ENCODE measurements around the gene TAF1C. TPM values are rescaled to one million over a fixed set of nuclear protein-coding genes. Genes with fewer than 3 reads are reported as not detected.
A peak's percentile ranks its signal among the peaks of the same experiment; 100 is the strongest.
"Not testable (repeated sequence)": the region's sequence is repeated elsewhere in the genome, so short reads cannot be mapped to it uniquely, and the experiment has no call there.

TAF1C gene
- total RNA-seq, 2 experiments from 2014 or later = 53.4 to 62.3 TPM

- H3K4me3 Mint-ChIP-seq = no peak overlapping the region
- H3K9me3 Mint-ChIP-seq (ENCODE audit: insufficient read depth) = no peaks in the 10 kb centered on the region
- ATAC-seq = no peak
- H3K27ac Mint-ChIP-seq = no peak overlapping the region
- ChIA-PET CTCF (no interaction called here), POLR2A (no interaction called here)
- H3K36me3 Mint-ChIP-seq (ENCODE audit: low read depth) = no peaks in the 10 kb centered on the region
- DNase-seq = no peak
- no peaks in the 10 kb centered on the region for H3K27me3 Mint-ChIP-seq (ENCODE audit: low read depth)
- no peaks in the 10 kb centered on the region for H3K4me1 Mint-ChIP-seq (ENCODE audit: low read depth)
These were observed 19.3 kb upstream of the TAF1C start for GRCh38 chr16:84205976-84206691.

GRCh38 chr16:84205123-84205522 is 18.3 kb upstream of the TAF1C start:
- H3K36me3 Mint-ChIP-seq (ENCODE audit: low read depth); POLR2A ChIA-PET; DNase-seq; H3K9me3 Mint-ChIP-seq (ENCODE audit: insufficient read depth); H3K27me3 Mint-ChIP-seq (ENCODE audit: low read depth); H3K4me1 Mint-ChIP-seq (ENCODE audit: low read depth); H3K4me3 Mint-ChIP-seq; ATAC-seq; H3K27ac Mint-ChIP-seq; CTCF ChIA-PET: not testable (repeated sequence)

GRCh38 chr16:84204551-84204950 is 17.7 kb upstream of the TAF1C start:
- H3K9me3 Mint-ChIP-seq (ENCODE audit: insufficient read depth); POLR2A ChIA-PET; H3K36me3 Mint-ChIP-seq (ENCODE audit: low read depth); H3K4me3 Mint-ChIP-seq; H3K27ac Mint-ChIP-seq; H3K4me1 Mint-ChIP-seq (ENCODE audit: low read depth); CTCF ChIA-PET; H3K27me3 Mint-ChIP-seq (ENCODE audit: low read depth); ATAC-seq; DNase-seq: not testable (repeated sequence)

GRCh38 chr16:84199861-84200260 is 13.0 kb upstream of the TAF1C start:
- no peaks in the 10 kb centered on the region for H3K36me3 Mint-ChIP-seq (ENCODE audit: low read depth)
- ATAC-seq (no peak), DNase-seq (no peak)
- POLR2A ChIA-PET = no interaction called here
- no peaks in the 10 kb centered on the region for H3K9me3 Mint-ChIP-seq (ENCODE audit: insufficient read depth)
- H3K4me3 Mint-ChIP-seq = no peak overlapping the region
- no peaks in the 10 kb centered on the region for H3K4me1 Mint-ChIP-seq (ENCODE audit: low read depth)
- no peak overlapping the region for H3K27ac Mint-ChIP-seq
- CTCF ChIA-PET = interaction anchor here (1.3 kb wide), 1 partner anchor 13 kb away, joined by 4 read pairs; the partner anchor contains the start of gene TAF1C
- H3K27me3 Mint-ChIP-seq (ENCODE audit: low read depth) = peaks cover 2% of the 10 kb centered on the region

GRCh38 chr16:84199097-84199496 is 12.2 kb upstream of the TAF1C start:
- DNase-seq = no peak
- H3K9me3 Mint-ChIP-seq (ENCODE audit: insufficient read depth) = no peaks in the 10 kb centered on the region
- ATAC-seq = no peak
- POLR2A ChIA-PET = no interaction called here
- no peak overlapping the region for H3K27ac Mint-ChIP-seq
- no peaks in the 10 kb centered on the region for H3K36me3 Mint-ChIP-seq (ENCODE audit: low read depth)
- peaks cover 7% of the 10 kb centered on the region for H3K4me1 Mint-ChIP-seq (ENCODE audit: low read depth)
- peaks cover 2% of the 10 kb centered on the region for H3K27me3 Mint-ChIP-seq (ENCODE audit: low read depth)
- H3K4me3 Mint-ChIP-seq = no peak overlapping the region
- CTCF ChIA-PET = no interaction called here

- Mint-ChIP-seq H3K27ac (peak overlapping the region; percentile 15), H3K4me3 (no peak overlapping the region), H3K36me3 (ENCODE audit: low read depth) (no peaks in the 10 kb centered on the region), H3K9me3 (ENCODE audit: insufficient read depth) (no peaks in the 10 kb centered on the region), H3K4me1 (ENCODE audit: low read depth) (peaks cover 14% of the 10 kb centered on the region), H3K27me3 (ENCODE audit: low read depth) (peaks cover 2% of the 10 kb centered on the region)
- DNase-seq (no peak), ATAC-seq (no peak)
- CTCF ChIA-PET = no interaction called here
- POLR2A ChIA-PET = no interaction called here
These were observed 11.5 kb upstream of the TAF1C start for GRCh38 chr16:84198401-84198800.

GRCh38 chr16:84197466-84198128 is 10.7 kb upstream of the TAF1C start:
- Mint-ChIP-seq H3K9me3 (ENCODE audit: insufficient read depth) (no peaks in the 10 kb centered on the region), H3K27ac (no peak overlapping the region), H3K36me3 (ENCODE audit: low read depth) (no peaks in the 10 kb centered on the region), H3K4me3 (no peak overlapping the region), H3K27me3 (ENCODE audit: low read depth) (peaks cover 2% of the 10 kb centered on the region), H3K4me1 (ENCODE audit: low read depth) (peaks cover 20% of the 10 kb centered on the region)
- POLR2A ChIA-PET = no interaction called here
- no peak for ATAC-seq
- CTCF ChIA-PET = no interaction called here
- no peak for DNase-seq

- DNase-seq = no peak
- no peak for ATAC-seq
- no peak overlapping the region for H3K4me3 Mint-ChIP-seq
- H3K36me3 Mint-ChIP-seq (ENCODE audit: low read depth) = no peaks in the 10 kb centered on the region
- POLR2A ChIA-PET = no interaction called here
- peaks cover 2% of the 10 kb centered on the region for H3K27me3 Mint-ChIP-seq (ENCODE audit: low read depth)
- H3K9me3 Mint-ChIP-seq (ENCODE audit: insufficient read depth) = no peaks in the 10 kb centered on the region
- CTCF ChIA-PET = interaction anchor here (1.5 kb wide), 1 partner anchor 10 kb away, joined by 5 read pairs; the partner anchor contains the start of gene TAF1C
- peaks cover 20% of the 10 kb centered on the region for H3K4me1 Mint-ChIP-seq (ENCODE audit: low read depth)
- H3K27ac Mint-ChIP-seq = peak overlapping the region; percentile 19
These were observed 10.0 kb upstream of the TAF1C start for GRCh38 chr16:84196727-84197394.

- no peak for DNase-seq
- no peak overlapping the region for H3K27ac Mint-ChIP-seq
- H3K4me1 Mint-ChIP-seq (ENCODE audit: low read depth) = peaks cover 20% of the 10 kb centered on the region
- H3K9me3 Mint-ChIP-seq (ENCODE audit: insufficient read depth) = no peaks in the 10 kb centered on the region
- H3K36me3 Mint-ChIP-seq (ENCODE audit: low read depth) = no peaks in the 10 kb centered on the region
- ChIA-PET POLR2A (no interaction called here), CTCF (interaction anchor here (1.5 kb wide), 1 partner anchor 9 kb away, joined by 5 read pairs; the partner anchor contains the start of gene TAF1C)
- H3K27me3 Mint-ChIP-seq (ENCODE audit: low read depth) = peaks cover 2% of the 10 kb centered on the region
- no peak overlapping the region for H3K4me3 Mint-ChIP-seq
- no peak for ATAC-seq
These were observed 9.2 kb upstream of the TAF1C start for GRCh38 chr16:84196101-84196500.

GRCh38 chr16:84195201-84196093 is 8.6 kb upstream of the TAF1C start:
- CTCF ChIA-PET = interaction anchor here (0.6 to 1.5 kb wide), 5 partner anchors 8 to 311 kb away, joined by 3 to 5 read pairs (median 3); partner anchors contain the start of gene TAF1C

GRCh38 chr16:84194470-84195200 is 7.8 kb upstream of the TAF1C start:
- Mint-ChIP-seq H3K4me3 (peak overlapping the region; percentile 48), H3K9me3 (ENCODE audit: insufficient read depth) (no peaks in the 10 kb centered on the region), H3K27me3 (ENCODE audit: low read depth) (peaks cover 2% of the 10 kb centered on the region), H3K4me1 (ENCODE audit: low read depth) (peaks cover 20% of the 10 kb centered on the region), H3K36me3 (ENCODE audit: low read depth) (no peaks in the 10 kb centered on the region), H3K27ac (peak overlapping the region; percentile 84)
- peak; percentile 78 for DNase-seq
- ATAC-seq = peak; percentile 80
- ChIA-PET POLR2A (interaction anchor here (0.6 to 1.2 kb wide), 2 partner anchors 13 to 734 kb away, joined by 4 to 5 read pairs; no protein-coding TSS in a partner anchor), CTCF (interaction anchor here (0.6 to 1.1 kb wide), 4 partner anchors 106 to 312 kb away, joined by 3 to 5 read pairs (median 3); no protein-coding TSS in a partner anchor)

More at GRCh38 chr16:84195201-84196093, 8.6 kb upstream of the TAF1C start:
- H3K4me3 Mint-ChIP-seq = no peak overlapping the region
- ATAC-seq (no peak), DNase-seq (no peak)
- peaks cover 20% of the 10 kb centered on the region for H3K4me1 Mint-ChIP-seq (ENCODE audit: low read depth)
- no peak overlapping the region for H3K27ac Mint-ChIP-seq
- H3K9me3 Mint-ChIP-seq (ENCODE audit: insufficient read depth) = no peaks in the 10 kb centered on the region
- no peaks in the 10 kb centered on the region for H3K36me3 Mint-ChIP-seq (ENCODE audit: low read depth)
- peaks cover 2% of the 10 kb centered on the region for H3K27me3 Mint-ChIP-seq (ENCODE audit: low read depth)
- POLR2A ChIA-PET = interaction anchor here (0.6 to 1.2 kb wide), 2 partner anchors 12 to 733 kb away, joined by 4 to 5 read pairs; no protein-coding TSS in a partner anchor
